H1 (cell line): Measurements from ENCODE around the gene UBAP1L. TPM values are rescaled to one million over a fixed set of nuclear protein-coding genes. Genes with fewer than 3 reads are reported as not detected.
A peak's percentile ranks its signal among the peaks of the same experiment; 100 is the strongest.

Experiments
- CEBPB ChIP-seq: IDR thresholded peaks from 2 replicates; pipeline ENCODE4 v1.6.1; 2012; ENCODE audit warnings: low read depth, low read length
- CTBP2 ChIP-seq: IDR thresholded peaks from 2 replicates; pipeline ENCODE4 v1.7.0; 2011; ENCODE audit warnings: borderline replicate concordance, mild to moderate bottlenecking, moderate library complexity, mixed read lengths, low read length; ENCODE audit not compliant: insufficient read depth, insufficient read length
- HDAC2 ChIP-seq, 2 experiments: fragments of 300-600 bp in 1 of 2; sonication (generic) in 1 of 2; IDR thresholded peaks; 2 replicates each; pipeline ENCODE4 v1.6.1; 2011 to 2012; ENCODE audit warnings: low read depth in 2 of 2, low read length in 2 of 2, mild to moderate bottlenecking in 2 of 2, moderate library complexity in 2 of 2, borderline replicate concordance in 1 of 2, inconsistent platforms in 1 of 2
- SRF ChIP-seq: IDR thresholded peaks from 2 replicates; pipeline ENCODE4 v1.6.1; 2011; ENCODE audit warnings: mild to moderate bottlenecking, low read depth, low read length, moderate library complexity
- YY1 ChIP-seq: IDR thresholded peaks from 2 replicates; pipeline ENCODE4 v1.6.1; 2011; ENCODE audit warnings: low read depth, mild to moderate bottlenecking, low read length
- polyA plus RNA-seq, 7 experiments: library from polyadenylated mRNA; depleted of rRNA in 3 of 7; stranded (reverse) in 5 of 7; unstranded in 2 of 7; fragments of >200 nt in 5 of 7; fragments of 200-250 nt in 2 of 7; gene quantifications; 1 replicate in 5 of 7; 2 replicates in 1 of 7; 4 replicates in 1 of 7; pipeline versions ENCODE4 v1.2.1 to v1.2.3, GENCODE V29; 2011 to 2013; ENCODE audit warnings: missing spikeins in 2 of 7, mixed read lengths in 2 of 7
- total RNA-seq: library from RNA; stranded (reverse); fragmentation: NEBNext Ultra II Directional; extraction: Animal tissue kit (Norgen Biotek cat#: 25700); gene quantifications from 2 replicates; pipeline ENCODE4 v1.2.1, GENCODE V29; 2021

Gene UBAP1L
- total and polyA plus RNA-seq, 2 of the 8 experiments (the other 6 are each of a cell fraction or from before 2014, with no cell fraction given): 0.67 to 1.7 TPM

- TF ChIP-seq HDAC2 (IDR thresholded peaks at IDR 0.05; ENCODE audit: borderline replicate concordance in 1 of 2, low read depth in 2 of 2, low read length in 2 of 2) (0 out of 4 replicates have a peak, but pooled peaks of 1 of the 2 experiments have one; percentile 55), YY1 (no peak), CEBPB (no peak), CTBP2 (peak; percentile 43), SRF (no peak)
These were observed 31.7 kb downstream of the UBAP1L start (continued) for GRCh38 chr15:65083262-65083701.
